Memory B cell (primary cell): ENCODE results near the gene IL17C.

Source experiments
- ATAC-seq: fragments of 150-1000 bp; cut with Tn5 transposase; 2 replicates; pipeline ENCODE4 v1.10.0; 2021; ENCODE audit warnings: low read depth, mild to moderate bottlenecking, moderate library complexity
- DNase-seq, 2 donors: peaks; one replicate each; pipeline ENCODE4 v3.0.0; 2022; ENCODE audit warnings: low spot score in 2 of 2
- H3K27ac Mint-ChIP-seq: one replicate; pipeline ENCODE4 v1.8.0; 2022; ENCODE audit warnings: mild to moderate bottlenecking, moderate library complexity, mixed read lengths
- H3K27me3 Mint-ChIP-seq: one replicate; pipeline ENCODE4 v1.8.0; 2022; ENCODE audit warnings: mixed read lengths
- H3K36me3 Mint-ChIP-seq: one replicate; pipeline ENCODE4 v1.8.0; 2022; ENCODE audit warnings: mild to moderate bottlenecking, mixed read lengths
- H3K4me1 Mint-ChIP-seq: one replicate; pipeline ENCODE4 v1.8.0; 2022; ENCODE audit warnings: mixed read lengths
- H3K4me3 Mint-ChIP-seq: one replicate; pipeline ENCODE4 v1.8.0; 2022; ENCODE audit warnings: mild to moderate bottlenecking, moderate library complexity, mixed read lengths
- H3K9me3 Mint-ChIP-seq: one replicate; pipeline ENCODE4 v1.8.0; 2022; ENCODE audit warnings: mixed read lengths

Gene IL17C

DNA sequence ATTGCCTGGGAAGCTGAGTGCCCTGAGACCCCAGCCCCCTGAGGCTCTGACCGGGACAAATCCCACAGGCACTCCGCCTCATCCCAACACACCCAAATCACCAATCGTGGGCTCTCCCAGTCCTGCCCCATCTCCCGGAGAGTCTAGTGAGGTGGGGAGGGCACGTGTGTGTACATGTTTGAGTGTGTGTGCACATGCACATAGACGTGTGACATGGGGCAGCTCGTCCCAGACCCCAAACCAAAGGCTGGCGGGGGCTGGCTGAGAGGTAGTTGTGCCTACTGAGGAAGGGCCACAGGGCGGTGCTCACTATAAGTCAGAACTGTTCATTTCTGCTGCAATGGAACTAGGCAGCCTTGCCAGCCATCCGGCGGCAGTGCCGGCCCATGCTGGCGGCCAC lies 39.3 kb downstream of the IL17C start:
- ATAC-seq (no peak), DNase-seq (no peak)
- Mint-ChIP-seq H3K36me3 (peaks cover 2% of the 10 kb centered on the region), H3K4me1 (peaks cover 18% of the 10 kb centered on the region), H3K9me3 (no peaks in the 10 kb centered on the region), H3K4me3 (no peak overlapping the region), H3K27ac (no peak overlapping the region), H3K27me3 (no peaks in the 10 kb centered on the region)

GRCh38 chr16:88678224-88678979 lies 40.0 kb downstream of the IL17C start:
- H3K27ac Mint-ChIP-seq, result no peak overlapping the region
- ATAC-seq (no peak), DNase-seq (no peak)
- no peak overlapping the region for H3K4me3 Mint-ChIP-seq
- H3K36me3 Mint-ChIP-seq, result peaks cover 2% of the 10 kb centered on the region
- peaks cover 18% of the 10 kb centered on the region for H3K4me1 Mint-ChIP-seq
- H3K27me3 Mint-ChIP-seq, result no peaks in the 10 kb centered on the region
- no peaks in the 10 kb centered on the region for H3K9me3 Mint-ChIP-seq

DNA sequence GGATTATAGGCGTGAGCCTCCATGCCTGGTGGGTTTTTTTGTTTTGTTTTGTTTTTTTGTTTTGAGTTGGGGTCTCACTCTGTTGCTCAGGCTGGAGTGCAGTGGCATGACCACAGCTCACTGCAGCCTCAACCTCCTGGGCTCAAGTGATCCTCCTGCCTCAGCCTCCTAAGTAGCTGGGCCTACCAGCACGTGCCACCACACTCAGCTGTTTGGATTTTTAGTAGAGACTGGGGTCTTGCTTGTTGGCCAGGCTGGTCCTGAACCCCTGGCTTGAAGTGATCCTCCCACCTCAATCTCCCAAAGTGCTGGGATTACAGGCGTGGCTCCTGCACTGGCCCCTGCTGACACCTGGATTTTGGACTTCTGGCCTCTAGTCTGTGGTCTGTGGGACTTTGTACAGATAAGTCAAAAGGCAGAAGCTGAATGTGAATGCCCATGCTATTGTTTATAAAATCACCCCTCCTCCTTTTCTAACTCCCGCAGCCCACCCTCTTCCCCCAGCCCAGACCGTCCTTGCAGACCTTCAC lies 42.2 kb downstream of the IL17C start:
- Mint-ChIP-seq H3K36me3 (peaks cover 2% of the 10 kb centered on the region), H3K9me3 (no peaks in the 10 kb centered on the region), H3K27me3 (no peaks in the 10 kb centered on the region), H3K4me1 (peaks cover 27% of the 10 kb centered on the region), H3K4me3 (peak overlapping the region; percentile 81), H3K27ac (peak overlapping the region; percentile 93)
- DNase-seq (no peak), ATAC-seq (no peak)

DNA sequence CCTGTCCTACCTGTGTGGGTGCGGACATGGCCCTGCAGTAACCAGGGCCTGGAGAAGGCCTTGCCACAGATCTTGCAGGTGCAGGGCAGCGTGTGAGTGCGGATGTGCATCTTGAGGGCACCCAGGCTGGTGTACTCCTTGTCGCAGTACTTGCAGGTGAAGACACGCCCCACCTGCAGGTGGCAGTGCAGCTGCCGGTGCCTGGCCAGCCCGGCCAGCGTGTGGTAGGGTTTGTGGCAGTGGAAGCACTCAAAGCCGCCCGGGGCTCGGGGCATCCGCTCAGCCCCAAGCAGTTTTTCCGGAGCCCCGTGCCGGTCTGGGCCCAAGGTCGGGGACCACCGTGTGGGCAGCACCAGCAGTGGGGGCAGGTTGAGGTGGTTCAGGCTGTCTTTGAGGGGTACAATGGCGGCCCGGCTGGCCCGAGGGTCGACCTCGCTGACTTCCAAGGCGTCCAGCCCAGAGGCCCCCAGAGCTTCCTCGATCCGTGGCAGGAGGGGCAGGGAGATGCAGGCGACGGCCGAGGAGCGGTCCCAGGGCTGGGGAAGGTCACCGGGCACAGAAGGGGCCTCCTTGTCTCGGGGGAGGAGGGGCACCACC lies 42.8 kb downstream of the IL17C start:
- H3K4me1 Mint-ChIP-seq, result peaks cover 27% of the 10 kb centered on the region
- H3K36me3 Mint-ChIP-seq, result peaks cover 2% of the 10 kb centered on the region
- peak overlapping the region; percentile 93 for H3K27ac Mint-ChIP-seq
- peak overlapping the region; percentile 81 for H3K4me3 Mint-ChIP-seq
- DNase-seq, result peak; percentile 59 to 61
- peak; percentile 54 for ATAC-seq
- H3K27me3 Mint-ChIP-seq, result no peaks in the 10 kb centered on the region
- no peaks in the 10 kb centered on the region for H3K9me3 Mint-ChIP-seq

- peak overlapping the region; percentile 81 for H3K4me3 Mint-ChIP-seq
- DNase-seq (peak; percentile 68 to 79), ATAC-seq (peak; percentile 75)
- H3K27me3 Mint-ChIP-seq, result no peaks in the 10 kb centered on the region
- H3K36me3 Mint-ChIP-seq, result peaks cover 2% of the 10 kb centered on the region
- peaks cover 27% of the 10 kb centered on the region for H3K4me1 Mint-ChIP-seq
- H3K27ac Mint-ChIP-seq, result peak overlapping the region; percentile 93
- H3K9me3 Mint-ChIP-seq, result no peaks in the 10 kb centered on the region
These were observed 43.5 kb downstream of the IL17C start for GRCh38 chr16:88681709-88682451.

DNA sequence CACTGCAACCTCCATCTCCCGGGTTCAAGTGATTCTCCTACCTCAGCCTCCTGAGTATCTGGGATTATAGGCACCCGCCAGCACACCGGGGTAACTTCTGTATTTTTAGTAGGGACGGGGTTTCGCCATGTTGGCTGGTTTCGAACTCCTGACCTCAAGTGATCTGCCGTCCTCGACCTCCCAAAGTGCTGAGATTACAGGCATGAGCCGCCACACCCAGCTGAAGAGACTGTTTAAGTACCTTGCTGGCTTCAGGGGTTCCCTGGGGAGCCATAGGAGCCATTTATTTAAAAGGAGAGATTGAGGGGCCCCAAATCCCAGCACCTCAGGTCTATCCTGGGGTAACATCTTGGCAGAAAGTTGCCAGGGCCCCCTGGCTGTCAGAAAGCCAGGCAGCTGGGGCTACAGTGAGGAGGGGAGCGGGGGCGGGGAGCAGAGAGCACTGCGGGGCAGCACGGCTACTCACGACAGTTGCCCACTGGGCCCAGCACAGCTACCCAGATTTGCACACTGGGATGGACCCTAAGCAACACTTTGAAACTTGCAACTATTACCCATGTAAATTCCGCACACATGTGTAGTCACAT lies 46.3 kb downstream of the IL17C start:
- H3K4me3 Mint-ChIP-seq, result peak overlapping the region; percentile 88
- H3K36me3 Mint-ChIP-seq, result peaks cover 2% of the 10 kb centered on the region
- ATAC-seq, result no peak
- no peaks in the 10 kb centered on the region for H3K27me3 Mint-ChIP-seq
- H3K4me1 Mint-ChIP-seq, result peaks cover 27% of the 10 kb centered on the region
- H3K9me3 Mint-ChIP-seq, result no peaks in the 10 kb centered on the region
- no peak overlapping the region for H3K27ac Mint-ChIP-seq
- no peak for DNase-seq

GRCh38 chr16:88685156-88686061 lies 47.0 kb downstream of the IL17C start:
- peaks cover 2% of the 10 kb centered on the region for H3K36me3 Mint-ChIP-seq
- peaks cover 28% of the 10 kb centered on the region for H3K4me1 Mint-ChIP-seq
- no peaks in the 10 kb centered on the region for H3K27me3 Mint-ChIP-seq
- ATAC-seq, result no peak
- peak in 1 of 2 donors; percentile 68 for DNase-seq
- peak overlapping the region; percentile 88 for H3K4me3 Mint-ChIP-seq
- H3K9me3 Mint-ChIP-seq, result no peaks in the 10 kb centered on the region
- H3K27ac Mint-ChIP-seq, result no peak overlapping the region

GRCh38 chr16:88686062-88686438 lies 47.7 kb downstream of the IL17C start:
- no peak for DNase-seq
- Mint-ChIP-seq H3K9me3 (no peaks in the 10 kb centered on the region), H3K36me3 (no peaks in the 10 kb centered on the region), H3K27me3 (no peaks in the 10 kb centered on the region), H3K4me3 (peak overlapping the region; percentile 88), H3K27ac (no peak overlapping the region), H3K4me1 (peaks cover 30% of the 10 kb centered on the region)
- ATAC-seq, result peak; percentile 20

DNA sequence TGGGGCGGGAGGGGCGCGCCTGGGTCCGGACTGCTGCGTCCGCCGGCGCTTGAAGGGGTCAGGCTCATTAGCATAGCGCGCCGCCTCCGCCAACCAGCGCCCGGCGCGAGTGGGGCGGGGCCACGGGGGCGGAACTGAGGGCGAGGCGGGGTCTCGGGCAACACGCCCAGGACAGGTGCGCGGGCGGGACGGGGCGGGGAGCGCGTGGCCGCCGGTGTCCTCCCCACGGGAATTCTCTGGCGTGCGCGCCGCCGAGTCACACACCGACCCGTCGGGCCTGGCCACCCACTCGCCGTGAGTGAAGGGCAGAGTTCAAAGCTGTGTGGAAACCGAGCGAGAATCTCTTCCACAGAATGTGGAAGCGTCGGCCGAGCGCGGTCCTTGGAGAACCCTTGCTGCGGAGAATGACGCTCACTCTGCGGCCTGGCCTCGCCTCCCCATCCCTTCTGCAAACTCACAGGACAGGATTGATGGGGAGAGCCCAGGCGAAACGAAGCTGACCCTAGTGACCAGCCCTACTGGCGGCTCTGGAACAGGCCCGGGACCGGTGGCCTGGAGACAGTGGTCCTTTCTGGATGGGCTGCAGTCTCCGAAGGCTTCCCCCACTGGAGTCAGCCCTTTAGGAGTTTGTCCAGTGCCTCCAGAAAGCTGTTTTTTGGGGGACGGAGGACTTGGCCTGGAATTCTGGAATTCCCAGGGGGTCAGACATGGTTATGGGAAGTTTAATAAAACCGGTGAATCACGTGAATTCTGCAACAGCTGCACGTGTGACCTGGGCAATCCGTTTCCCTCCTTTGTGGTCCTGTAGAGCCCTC lies 48.3 kb downstream of the IL17C start, which contains the start of gene SNAI3:
SNAI3 (minus strand) TSS at position 69 of the 815 bp plus-strand sequence. CDS start 101 bp downstream, outside the sequence.
- Mint-ChIP-seq H3K36me3 (no peaks in the 10 kb centered on the region), H3K9me3 (no peaks in the 10 kb centered on the region), H3K27me3 (no peaks in the 10 kb centered on the region), H3K4me3 (peak within 1 kb of the TSS; percentile 88), H3K4me1 (peaks cover 25% of the 10 kb centered on the region), H3K27ac (no peak within 1 kb of the TSS)
- ATAC-seq (peak; percentile 70), DNase-seq (peak; percentile 87)

- Mint-ChIP-seq H3K27me3 (no peaks in the 10 kb centered on the region), H3K4me3 (no peak overlapping the region), H3K27ac (no peak overlapping the region), H3K36me3 (no peaks in the 10 kb centered on the region), H3K9me3 (no peaks in the 10 kb centered on the region), H3K4me1 (peaks cover 25% of the 10 kb centered on the region)
- DNase-seq (no peak), ATAC-seq (no peak)
These were observed 48.8 kb downstream of the IL17C start for GRCh38 chr16:88687254-88687576.

- H3K4me3 Mint-ChIP-seq, result no peak overlapping the region
- no peak overlapping the region for H3K27ac Mint-ChIP-seq
- no peak for DNase-seq
- H3K27me3 Mint-ChIP-seq, result no peaks in the 10 kb centered on the region
- no peaks in the 10 kb centered on the region for H3K36me3 Mint-ChIP-seq
- H3K9me3 Mint-ChIP-seq, result no peaks in the 10 kb centered on the region
- ATAC-seq, result no peak
- H3K4me1 Mint-ChIP-seq, result peaks cover 24% of the 10 kb centered on the region
These were observed 49.3 kb downstream of the IL17C start for GRCh38 chr16:88687676-88688012.

- peaks cover 24% of the 10 kb centered on the region for H3K4me1 Mint-ChIP-seq
- no peak overlapping the region for H3K27ac Mint-ChIP-seq
- H3K4me3 Mint-ChIP-seq, result no peak overlapping the region
- H3K27me3 Mint-ChIP-seq, result no peaks in the 10 kb centered on the region
- no peak for ATAC-seq
- H3K36me3 Mint-ChIP-seq, result no peaks in the 10 kb centered on the region
- no peak for DNase-seq
- no peaks in the 10 kb centered on the region for H3K9me3 Mint-ChIP-seq
These were observed 49.8 kb downstream of the IL17C start for GRCh38 chr16:88688013-88688778.
